K562 (cell line): ENCODE results near the gene LONRF3. TPM values are rescaled to one million over a fixed set of nuclear protein-coding genes. Genes with fewer than 3 reads are reported as not detected.

Experiments used
- ATF4 ChIP-seq: fragments of 450-650 bp; formaldehyde crosslinking; IDR thresholded peaks from 2 replicates; pipeline ENCODE4 v1.4.0; 2022; ENCODE audit warnings: mild to moderate bottlenecking, moderate library complexity
- CBFA2T3 ChIP-seq: fragments of 450-650 bp; IDR thresholded peaks from 2 replicates; pipeline ENCODE4 v1.6.1; 2017
- CEBPB ChIP-seq: fragments of 450-650 bp; IDR thresholded peaks from 2 replicates; pipeline ENCODE4 v1.6.1; 2016; ENCODE audit warnings: missing genetic modification characterization, missing compliant biosample characterization
- HSF4 ChIP-seq: fragments of 250-450 bp; sonication (Bioruptor Pico); IDR thresholded peaks from 2 replicates; pipeline ENCODE4 v2.1.2; 2022; ENCODE audit warnings: mild to moderate bottlenecking, moderate library complexity, borderline replicate concordance
- KLF16 ChIP-seq: IDR thresholded peaks from 2 replicates; pipeline ENCODE4 v1.6.1; 2016; ENCODE audit warnings: antibody characterized with exemption
- MEF2A ChIP-seq: IDR thresholded peaks from 2 replicates; pipeline ENCODE4 v1.6.1; 2011; ENCODE audit warnings: low read depth, mild to moderate bottlenecking, low read length, moderate library complexity; ENCODE audit not compliant: control insufficient read depth
- MXI1 ChIP-seq: IDR thresholded peaks from 2 replicates; pipeline ENCODE4 v1.6.1; 2011; ENCODE audit warnings: low read depth, mild to moderate bottlenecking, improper control_type of control experiment, low read length
- NCOA6 ChIP-seq: fragments of 450-650 bp; IDR thresholded peaks from 2 replicates; pipeline ENCODE4 v1.6.1; 2017; ENCODE audit warnings: mild to moderate bottlenecking
- PML ChIP-seq: IDR thresholded peaks from 2 replicates; pipeline ENCODE4 v1.6.1; 2012; ENCODE audit warnings: low read length, inconsistent platforms
- POLR2B ChIP-seq: fragments of 450-650 bp; IDR thresholded peaks from 2 replicates; pipeline ENCODE4 v1.6.1; 2018; ENCODE audit warnings: low read depth; ENCODE audit not compliant: partially characterized antibody
- PPARD ChIP-seq: fragments of 250-450 bp; sonication (Bioruptor Pico); IDR thresholded peaks from 2 replicates; pipeline ENCODE4 v1.8.0; 2022; ENCODE audit warnings: inconsistent platforms, mild to moderate bottlenecking, moderate library complexity
- SIN3B ChIP-seq: fragments of 450-650 bp; IDR thresholded peaks from 2 replicates; pipeline ENCODE4 v1.6.1; 2017; ENCODE audit warnings: low read depth, mild to moderate bottlenecking, moderate library complexity
- SMAD2 ChIP-seq: fragments of 150-350 bp; IDR thresholded peaks from 2 replicates; pipeline ENCODE4 v1.6.1; 2014; ENCODE audit warnings: low read depth, mild to moderate bottlenecking, low read length
- SMARCA5 ChIP-seq: fragments of 450-650 bp; IDR thresholded peaks from 2 replicates; pipeline ENCODE4 v1.6.1; 2016
- SREBF2 ChIP-seq: sonication (generic); formaldehyde crosslinking; IDR thresholded peaks from 2 replicates; pipeline ENCODE4 v1.4.0; 2020; ENCODE audit warnings: mild to moderate bottlenecking, missing genetic modification reagents
- ZBTB11 ChIP-seq, 3 experiments: fragments of 200-800 bp in 1 of 3; fragments of 250-450 bp in 1 of 3; fragments of 450-650 bp in 1 of 3; sonication (Bioruptor Pico) in 1 of 3; sonication (Bioruptor generic) in 1 of 3; formaldehyde crosslinking in 1 of 3; IDR thresholded peaks; 2 replicates each; pipeline versions ENCODE4 v1.6.1 to v1.8.0; 2016 to 2022; ENCODE audit warnings: mild to moderate bottlenecking in 2 of 3, missing genetic modification characterization in 2 of 3, missing compliant biosample characterization in 1 of 3, moderate library complexity in 1 of 3
- ZNF224 ChIP-seq: sonication (generic); formaldehyde crosslinking; IDR thresholded peaks from 2 replicates; pipeline ENCODE4 v1.8.0; 2022; ENCODE audit warnings: mild to moderate bottlenecking, missing genetic modification reagents
- ZNF696 ChIP-seq: fragments of 250-450 bp; sonication (Bioruptor Pico); conservative IDR thresholded peaks from 2 replicates; pipeline ENCODE4 v1.4.0; 2020; ENCODE audit warnings: mild to moderate bottlenecking, moderate library complexity
- ZNF778 ChIP-seq: fragments of 450-650 bp; formaldehyde crosslinking; IDR thresholded peaks from 2 replicates; pipeline ENCODE4 v1.4.0; 2020; ENCODE audit warnings: mild to moderate bottlenecking, moderate library complexity
- polyA plus RNA-seq, 8 experiments: library from polyadenylated mRNA; depleted of rRNA in 4 of 8; stranded (reverse) in 5 of 8; unstranded in 3 of 8; fragments of >200 nt; fragmentation: Nextera tagmentation in 2 of 8; fragmentation: Illumina TruSeq in 1 of 8; extraction: Ambion mirVana in 2 of 8; extraction: Trizol in 1 of 8; gene quantifications; 2 replicates each; pipeline versions ENCODE4 v1.2.1 to v1.2.3, GENCODE V29; 2011 to 2014; ENCODE audit warnings: inconsistent platforms in 1 of 8, missing spikeins in 1 of 8
- total RNA-seq, 7 experiments: library from RNA; depleted of rRNA in 6 of 7; stranded (reverse); fragments of >200 nt in 6 of 7; fragmentation: Illumina TruSeq in 2 of 7; extraction: Trizol in 2 of 7; gene quantifications; 2 replicates each; pipeline versions ENCODE4 v1.2.1 to v1.2.3, GENCODE V29; 2011 to 2021; ENCODE audit warnings: low replicate concordance in 1 of 7
- TF ChIP-seq, protein P1 (sequence below): fragments of 250-450 bp; sonication (Bioruptor Pico); IDR thresholded peaks from 2 replicates; pipeline ENCODE4 v1.4.0; 2020
- TF ChIP-seq, protein P2 (sequence below): sonication (generic); formaldehyde crosslinking; IDR thresholded peaks from 2 replicates; pipeline ENCODE4 v1.8.0; 2022; ENCODE audit warnings: mild to moderate bottlenecking, missing genetic modification reagents
- TF ChIP-seq, protein P3 (sequence below): fragments of 450-650 bp; formaldehyde crosslinking; IDR thresholded peaks from 2 replicates; pipeline ENCODE4 v1.4.0; 2022; ENCODE audit warnings: missing genetic modification characterization
- TF ChIP-seq, protein P4 (sequence below): fragments of 250-450 bp; sonication (Bioruptor Pico); IDR thresholded peaks from 2 replicates; pipeline ENCODE4 v1.5.0; 2021

Gene LONRF3
- total and polyA plus RNA-seq, 9 of the 15 experiments (the other 6 are each of a cell fraction or from before 2014, with no cell fraction given) = 1.3 to 22.0 (median 8.7) TPM

DNA sequence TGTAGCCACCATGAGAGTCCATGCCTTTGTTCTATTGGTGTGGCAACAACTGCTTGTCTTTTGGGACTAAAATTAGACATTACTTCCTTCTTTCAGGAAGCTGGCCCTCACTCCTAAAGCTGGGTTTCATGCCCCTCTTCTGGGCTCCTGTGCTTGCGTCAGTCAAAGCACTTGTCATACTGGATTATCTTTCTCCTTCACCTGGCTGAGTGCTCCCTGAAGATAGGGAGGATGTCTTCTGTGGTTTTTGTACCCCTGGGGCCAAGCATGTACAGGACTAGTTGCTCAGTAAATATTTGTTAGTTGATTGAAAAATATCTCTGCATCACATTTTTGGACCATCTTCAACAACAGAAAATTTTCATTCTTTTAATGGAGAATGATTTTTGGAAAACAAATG is 26.1 kb upstream of the LONRF3 start (continued):
- TF ChIP-seq ZBTB11 (CRISPR knock-in tag; IDR thresholded peaks at IDR 0.05) (no peak), PML (peak; percentile 81), POLR2B (no peak), NCOA6 (no peak), KLF16 (peak; percentile 79), CBFA2T3 (peak; percentile 87), ATF4 (peak; percentile 47; the same call in 1 of the 2 replicates), ZNF696 (CRISPR knock-in tag) (no peak), SMARCA5 (no peak), SMAD2 (no peak), ZNF778 (CRISPR knock-in tag) (no peak), SREBF2 (CRISPR knock-in tag) (no peak), MXI1 (no peak), HSF4 (no peak), MEF2A (peak; percentile 53; the same call in 1 of the 2 replicates), CEBPB (peak; percentile 66), ZNF224 (no peak), PPARD (CRISPR knock-in tag) (no peak), SIN3B (no peak)
- TF ChIP-seq, protein P1, sequence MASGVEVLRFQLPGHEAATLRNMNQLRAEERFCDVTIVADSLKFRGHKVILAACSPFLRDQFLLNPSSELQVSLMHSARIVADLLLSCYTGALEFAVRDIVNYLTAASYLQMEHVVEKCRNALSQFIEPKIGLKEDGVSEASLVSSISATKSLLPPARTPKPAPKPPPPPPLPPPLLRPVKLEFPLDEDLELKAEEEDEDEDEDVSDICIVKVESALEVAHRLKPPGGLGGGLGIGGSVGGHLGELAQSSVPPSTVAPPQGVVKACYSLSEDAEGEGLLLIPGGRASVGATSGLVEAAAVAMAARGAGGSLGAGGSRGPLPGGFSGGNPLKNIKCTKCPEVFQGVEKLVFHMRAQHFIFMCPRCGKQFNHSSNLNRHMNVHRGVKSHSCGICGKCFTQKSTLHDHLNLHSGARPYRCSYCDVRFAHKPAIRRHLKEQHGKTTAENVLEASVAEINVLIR = no peak
- TF ChIP-seq, protein P2, sequence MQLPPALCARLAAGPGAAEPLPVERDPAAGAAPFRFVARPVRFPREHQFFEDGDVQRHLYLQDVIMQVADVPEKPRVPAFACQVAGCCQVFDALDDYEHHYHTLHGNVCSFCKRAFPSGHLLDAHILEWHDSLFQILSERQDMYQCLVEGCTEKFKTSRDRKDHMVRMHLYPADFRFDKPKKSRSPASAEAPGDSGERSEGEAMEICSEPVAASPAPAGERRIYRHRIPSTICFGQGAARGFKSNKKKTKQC (CRISPR knock-in tag) = no peak
- TF ChIP-seq, protein P3, sequence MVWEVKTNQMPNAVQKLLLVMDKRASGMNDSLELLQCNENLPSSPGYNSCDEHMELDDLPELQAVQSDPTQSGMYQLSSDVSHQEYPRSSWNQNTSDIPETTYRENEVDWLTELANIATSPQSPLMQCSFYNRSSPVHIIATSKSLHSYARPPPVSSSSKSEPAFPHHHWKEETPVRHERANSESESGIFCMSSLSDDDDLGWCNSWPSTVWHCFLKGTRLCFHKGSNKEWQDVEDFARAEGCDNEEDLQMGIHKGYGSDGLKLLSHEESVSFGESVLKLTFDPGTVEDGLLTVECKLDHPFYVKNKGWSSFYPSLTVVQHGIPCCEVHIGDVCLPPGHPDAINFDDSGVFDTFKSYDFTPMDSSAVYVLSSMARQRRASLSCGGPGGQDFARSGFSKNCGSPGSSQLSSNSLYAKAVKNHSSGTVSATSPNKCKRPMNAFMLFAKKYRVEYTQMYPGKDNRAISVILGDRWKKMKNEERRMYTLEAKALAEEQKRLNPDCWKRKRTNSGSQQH (CRISPR knock-in tag) = no peak
- TF ChIP-seq, protein P4, sequence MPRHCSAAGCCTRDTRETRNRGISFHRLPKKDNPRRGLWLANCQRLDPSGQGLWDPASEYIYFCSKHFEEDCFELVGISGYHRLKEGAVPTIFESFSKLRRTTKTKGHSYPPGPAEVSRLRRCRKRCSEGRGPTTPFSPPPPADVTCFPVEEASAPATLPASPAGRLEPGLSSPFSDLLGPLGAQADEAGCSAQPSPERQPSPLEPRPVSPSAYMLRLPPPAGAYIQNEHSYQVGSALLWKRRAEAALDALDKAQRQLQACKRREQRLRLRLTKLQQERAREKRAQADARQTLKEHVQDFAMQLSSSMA (CRISPR knock-in tag) = no peak
